ENCODE measurements around the gene FLVCR2. TPM values are rescaled to one million over a fixed set of nuclear protein-coding genes. Genes with fewer than 3 reads are reported as not detected.

FLVCR2 gene
- total and polyA plus RNA-seq, 2 of the 13 experiments (the other 11 are each of a cell fraction or from before 2014, with no cell fraction given), result 9.9 to 10.5 TPM

- TF ChIP-seq ZIK1 (CRISPR knock-in tag; IDR thresholded peaks at IDR 0.05; ENCODE audit: borderline replicate concordance, low read depth), result no peak
- TF ChIP-seq ZMAT5 (CRISPR knock-in tag; IDR thresholded peaks at IDR 0.05; ENCODE audit: borderline replicate concordance, low read depth), result no peak
- TF ChIP-seq NR0B2 (CRISPR knock-in tag; IDR thresholded peaks at IDR 0.05), result no peak
- TF ChIP-seq, protein P1, sequence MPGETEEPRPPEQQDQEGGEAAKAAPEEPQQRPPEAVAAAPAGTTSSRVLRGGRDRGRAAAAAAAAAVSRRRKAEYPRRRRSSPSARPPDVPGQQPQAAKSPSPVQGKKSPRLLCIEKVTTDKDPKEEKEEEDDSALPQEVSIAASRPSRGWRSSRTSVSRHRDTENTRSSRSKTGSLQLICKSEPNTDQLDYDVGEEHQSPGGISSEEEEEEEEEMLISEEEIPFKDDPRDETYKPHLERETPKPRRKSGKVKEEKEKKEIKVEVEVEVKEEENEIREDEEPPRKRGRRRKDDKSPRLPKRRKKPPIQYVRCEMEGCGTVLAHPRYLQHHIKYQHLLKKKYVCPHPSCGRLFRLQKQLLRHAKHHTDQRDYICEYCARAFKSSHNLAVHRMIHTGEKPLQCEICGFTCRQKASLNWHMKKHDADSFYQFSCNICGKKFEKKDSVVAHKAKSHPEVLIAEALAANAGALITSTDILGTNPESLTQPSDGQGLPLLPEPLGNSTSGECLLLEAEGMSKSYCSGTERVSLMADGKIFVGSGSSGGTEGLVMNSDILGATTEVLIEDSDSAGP (CRISPR knock-in tag; IDR thresholded peaks at IDR 0.05; ENCODE audit: borderline replicate concordance), result no peak
- TF ChIP-seq ZNF652 (CRISPR knock-in tag; IDR thresholded peaks at IDR 0.05; ENCODE audit: borderline replicate concordance, low read depth), result no peak
- no peak for TF ChIP-seq JUN (CRISPR knock-in tag; IDR thresholded peaks at IDR 0.05)
- no peak for TF ChIP-seq ZNF234 (CRISPR knock-in tag; conservative IDR thresholded peaks at IDR 0.05)
- no peak for TF ChIP-seq MLLT10 (CRISPR knock-in tag; IDR thresholded peaks at IDR 0.05)
- no peak for TF ChIP-seq DPF2 (CRISPR knock-in tag; IDR thresholded peaks at IDR 0.05; ENCODE audit: borderline replicate concordance, low read depth)
- TF ChIP-seq ZNF558 (CRISPR knock-in tag; IDR thresholded peaks at IDR 0.05; ENCODE audit: borderline replicate concordance), result no peak
- TF ChIP-seq SOX13 (IDR thresholded peaks at IDR 0.05), result no peak
- TF ChIP-seq SOX13 (CRISPR knock-in tag; conservative IDR thresholded peaks at IDR 0.05 in 1 of 2, IDR thresholded peaks at IDR 0.05 in 1 of 2), result peak in 1 of 2 experiments; percentile 12; a peak in 1 of 4 replicates
- no peak for TF ChIP-seq ZBTB25 (CRISPR knock-in tag; IDR thresholded peaks at IDR 0.05)
- TF ChIP-seq HNRNPL (IDR thresholded peaks at IDR 0.05; ENCODE audit: low read depth, low read length), result 0 out of 2 replicates have a peak, but pooled peaks have one; percentile 24
- TF ChIP-seq KDM4B (CRISPR knock-in tag; IDR thresholded peaks at IDR 0.05), result no peak
- TF ChIP-seq RARA (CRISPR knock-in tag; IDR thresholded peaks at IDR 0.05), result peak; percentile 69; the same call in 1 of the 2 replicates
- TF ChIP-seq SMARCC2 (IDR thresholded peaks at IDR 0.05), result no peak
- TF ChIP-seq HNF4G (IDR thresholded peaks at IDR 0.05; ENCODE audit: borderline replicate concordance, low read depth, low read length), result no peak
- no peak for TF ChIP-seq HNF4G (CRISPR knock-in tag; IDR thresholded peaks at IDR 0.05; ENCODE audit: borderline replicate concordance, low read depth)
- TF ChIP-seq ZNF746 (CRISPR knock-in tag; IDR thresholded peaks at IDR 0.05), result peak; percentile 48; the same call in 1 of the 2 replicates
- no peak for TF ChIP-seq ZNF7 (CRISPR knock-in tag; IDR thresholded peaks at IDR 0.05)
Measured at GRCh38 chr14:75539561-75540478, 38.6 kb upstream of the FLVCR2 start (continued).

All from HepG2 (cell line).